Smooth muscle cell of bladder (primary cell): ENCODE data around the gene OTUB1. TPM values are rescaled to one million over a fixed set of nuclear protein-coding genes. Genes with fewer than 3 reads are reported as not detected.

Source experiments
- total RNA-seq: library from RNA; depleted of rRNA; stranded (reverse); fragments of >200 nt; gene quantifications from 2 replicates; pipeline ENCODE4 v1.2.3, GENCODE V29; 2014

Gene OTUB1
- total RNA-seq = 44.9 and 49.4 TPM in 2 replicates

GRCh38 chr11:63986156-63986931 is at the start of gene OTUB1:
OTUB1 (plus strand) TSS chr11:63986438; CDS start chr11:63986457, 19 bp downstream.

GRCh38 chr11:63938479-63939396 is 47.5 kb upstream of the OTUB1 start, which contains the start of gene NAA40:
NAA40 (plus strand) TSS chr11:63939002; CDS start chr11:63939097, 95 bp downstream.

GRCh38 chr11:63974259-63975143 is 11.7 kb upstream of the OTUB1 start, which contains the start of gene COX8A:
COX8A (plus strand) TSS chr11:63974620; CDS start chr11:63974681, 61 bp downstream.

GRCh38 chr11:64035576-64035975 is 49.3 kb downstream of the OTUB1 start, which contains the start of gene FLRT1:
FLRT1 (plus strand) TSS chr11:64035931; CDS start chr11:64116268, 80,337 bp downstream.

Other genes starting within 250 kb of the OTUB1 start
- gene ZFTA, start 217.7 kb upstream of the OTUB1 start, total RNA-seq = 7.4 and 10.2 TPM in 2 replicates
- 8.1 and 12.1 TPM in 2 replicates for gene SPINDOC, start 173.0 kb upstream of the OTUB1 start, total RNA-seq
- 4.8 and 6.3 TPM in 2 replicates for gene MARK2, start 147.3 kb upstream of the OTUB1 start, total RNA-seq
- 2.8 and 4.3 TPM in 2 replicates for gene RCOR2, start 69.3 kb upstream of the OTUB1 start, total RNA-seq
- gene NAA40, start 47.4 kb upstream of the OTUB1 start, total RNA-seq = 6.4 and 9.2 TPM in 2 replicates
- 347 and 502 TPM in 2 replicates for gene COX8A, start 11.8 kb upstream of the OTUB1 start, total RNA-seq
- 0.18 and 0.28 TPM in 2 replicates for gene FLRT1, start 49.5 kb downstream of the OTUB1 start, total RNA-seq
- gene MACROD1, start 179.7 kb downstream of the OTUB1 start, total RNA-seq = 15.9 and 17.7 TPM in 2 replicates
- gene STIP1, start 199.7 kb downstream of the OTUB1 start, total RNA-seq = 91.6 and 122 TPM in 2 replicates
- gene FERMT3, start 220.3 kb downstream of the OTUB1 start, total RNA-seq = 1.4 and 2.0 TPM in 2 replicates
- 40.5 and 40.7 TPM in 2 replicates for gene TRPT1, start 239.7 kb downstream of the OTUB1 start, total RNA-seq
- gene NUDT22, start 239.8 kb downstream of the OTUB1 start, total RNA-seq = 48.2 and 52.0 TPM in 2 replicates
- 8.2 and 13.0 TPM in 2 replicates for gene DNAJC4, start 244.1 kb downstream of the OTUB1 start, total RNA-seq
- gene VEGFB, start 248.1 kb downstream of the OTUB1 start, total RNA-seq = 13.1 and 24.4 TPM in 2 replicates